ENCODE data around the gene MON1B.
"Not testable (repeated sequence)": the region's sequence is repeated elsewhere in the genome, so short reads cannot be mapped to it uniquely, and the experiment has no call there.

Gene MON1B

DNA sequence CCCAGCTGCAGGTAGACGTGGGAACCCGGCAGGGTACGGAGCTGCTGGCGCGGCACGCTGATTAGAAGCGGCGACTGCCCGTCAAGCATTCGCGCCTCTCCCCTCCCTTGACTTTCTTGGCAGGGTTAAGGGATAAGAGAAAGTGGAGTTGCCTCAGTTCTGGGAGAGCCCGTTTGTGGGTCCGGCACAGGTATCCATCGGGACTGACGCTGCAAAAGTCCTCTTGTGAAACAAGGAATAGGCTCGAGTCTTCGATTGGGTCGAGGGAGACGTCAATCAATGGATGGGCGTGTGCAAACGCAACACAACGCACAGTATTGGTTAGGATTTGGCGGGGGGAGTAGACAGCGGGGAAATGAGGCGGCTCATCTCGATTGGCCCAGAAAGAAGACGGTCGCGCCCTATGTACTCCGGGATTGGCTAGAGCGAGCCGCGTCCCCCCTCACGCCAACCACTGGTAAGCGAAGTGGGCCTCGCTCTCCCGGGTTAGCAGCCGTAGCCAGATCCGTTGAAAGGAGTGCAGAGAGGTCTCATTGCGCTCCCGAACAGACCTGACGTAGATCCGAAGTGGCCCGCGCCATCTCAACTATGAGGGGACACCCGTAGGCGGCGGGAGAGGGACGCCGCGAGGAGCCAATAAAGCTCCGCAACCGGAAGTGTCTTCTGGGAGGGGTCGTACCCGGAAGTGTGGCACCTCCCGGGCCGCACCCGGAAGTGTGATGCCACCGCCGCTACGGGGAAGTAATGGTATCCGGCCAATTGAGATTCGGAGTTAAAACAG is at the start of gene MON1B:
Gene MON1B (plus strand): TSS at position 713 of the 781 bp plus-strand sequence. CDS start 296 bp downstream, outside the sequence.
- peak; percentile 86 for DNase-seq

DNA sequence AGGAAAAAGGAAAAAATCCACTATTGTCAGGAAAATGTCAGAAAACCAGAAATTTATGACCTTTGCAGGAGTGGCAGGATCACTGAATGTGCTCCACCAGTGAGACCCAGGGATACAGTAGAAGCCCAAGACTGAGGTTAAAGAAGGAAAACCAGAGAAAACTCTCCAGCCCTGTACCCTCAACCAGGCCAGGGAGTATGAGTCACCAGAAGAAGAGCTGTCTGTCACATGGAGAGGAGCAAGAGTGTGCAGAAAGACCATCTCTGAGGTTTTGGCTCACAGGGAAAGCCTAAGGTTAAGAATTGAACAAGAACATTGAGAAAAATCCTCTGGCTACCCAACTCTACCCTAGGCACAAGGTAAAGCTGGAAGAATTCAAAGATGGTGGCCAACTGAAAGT is 47.6 kb upstream of the MON1B start:
- no peak for DNase-seq

DNA sequence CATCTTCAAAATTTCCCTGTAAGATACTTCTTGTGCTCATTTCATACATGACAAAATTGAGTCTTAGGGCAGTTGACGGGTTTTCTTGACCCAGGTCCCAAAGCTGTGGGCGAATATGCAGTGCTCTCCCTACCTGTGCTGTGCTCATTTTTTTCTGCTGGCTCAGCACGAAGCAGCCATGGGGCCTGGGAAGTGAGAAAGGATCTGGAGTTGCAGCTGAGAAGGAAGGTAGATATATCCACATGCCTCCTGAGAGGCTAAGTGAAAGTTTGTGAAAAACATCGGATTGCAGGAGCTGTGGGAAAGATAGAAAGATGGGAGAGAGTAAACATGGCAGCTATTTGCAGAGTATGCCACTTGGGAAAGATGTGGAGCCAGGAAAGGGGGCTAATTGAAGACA is 42.9 kb upstream of the MON1B start:
- no peak for DNase-seq

DNA sequence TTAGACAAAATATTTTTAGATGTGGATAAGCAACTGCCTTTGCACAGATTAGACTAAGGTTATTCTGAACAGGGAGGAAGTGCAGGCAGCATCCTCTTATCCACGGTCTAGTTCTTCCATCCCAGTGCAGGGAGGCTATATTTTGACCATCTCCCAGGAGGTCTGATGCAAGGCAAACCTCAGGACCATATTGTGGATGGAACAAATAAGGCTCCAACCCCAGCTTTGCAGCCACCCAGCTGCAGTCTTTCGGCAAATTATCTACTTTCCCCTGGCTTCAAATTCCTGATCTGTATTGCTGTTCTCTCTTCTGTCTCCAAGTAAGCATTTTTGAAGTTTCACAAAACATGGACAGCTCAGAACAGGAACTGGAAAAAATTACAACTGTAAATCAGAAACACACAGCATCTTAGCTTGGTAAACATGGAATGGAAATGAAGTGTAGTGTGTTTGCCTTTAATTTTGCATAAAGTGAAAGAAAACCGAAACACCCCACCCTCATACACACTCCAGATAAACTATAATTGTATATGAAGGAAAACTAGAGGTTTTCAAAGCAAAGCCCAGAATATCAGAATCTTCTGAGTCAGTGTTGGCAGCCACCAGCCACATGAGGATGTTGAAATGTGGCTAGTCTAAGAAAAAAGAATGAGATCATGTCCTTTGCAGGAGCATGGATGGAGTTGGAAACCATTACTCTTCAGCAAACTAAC is 33.5 kb upstream of the MON1B start:
- DNase-seq, result no peak

DNA sequence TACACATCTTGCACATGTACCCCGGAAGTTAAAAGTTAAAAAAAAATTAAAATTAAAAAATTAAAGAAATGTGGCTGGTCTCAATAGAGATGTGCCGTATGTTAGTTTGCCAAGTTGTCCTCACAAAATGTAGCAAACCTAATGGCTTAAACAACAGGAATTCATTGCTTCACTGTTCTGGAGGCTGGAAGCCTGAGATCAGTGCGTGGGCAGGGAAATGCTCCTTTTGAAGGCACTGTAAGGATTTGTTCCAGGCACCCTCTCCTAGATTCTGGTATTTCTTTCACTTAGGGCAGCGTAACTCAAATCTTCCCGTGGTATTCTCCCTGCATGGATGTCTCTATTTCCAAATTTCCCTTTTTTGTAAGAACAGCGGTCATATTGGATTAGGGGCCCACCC is 32.7 kb upstream of the MON1B start:
- DNase-seq, result no peak

DNA sequence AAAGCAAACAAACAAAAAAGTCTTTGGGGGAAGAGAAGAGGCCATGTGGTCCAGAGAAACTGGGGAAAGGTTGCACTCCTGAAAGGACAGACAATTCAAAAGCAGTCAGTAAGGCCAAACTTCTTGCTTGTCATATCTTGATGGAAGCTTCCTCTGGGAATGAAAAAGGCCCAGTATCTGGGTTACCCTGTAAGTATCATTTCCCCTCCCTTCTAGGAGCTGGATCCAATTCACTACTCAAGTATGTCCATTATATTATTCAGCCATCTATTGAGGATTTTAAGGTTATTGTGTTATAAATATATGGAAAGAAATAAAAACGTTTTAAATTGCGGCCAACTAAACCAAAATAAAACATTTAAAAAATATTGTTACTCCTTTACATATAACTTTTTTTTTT is 26.0 kb upstream of the MON1B start:
- no peak for DNase-seq

DNA sequence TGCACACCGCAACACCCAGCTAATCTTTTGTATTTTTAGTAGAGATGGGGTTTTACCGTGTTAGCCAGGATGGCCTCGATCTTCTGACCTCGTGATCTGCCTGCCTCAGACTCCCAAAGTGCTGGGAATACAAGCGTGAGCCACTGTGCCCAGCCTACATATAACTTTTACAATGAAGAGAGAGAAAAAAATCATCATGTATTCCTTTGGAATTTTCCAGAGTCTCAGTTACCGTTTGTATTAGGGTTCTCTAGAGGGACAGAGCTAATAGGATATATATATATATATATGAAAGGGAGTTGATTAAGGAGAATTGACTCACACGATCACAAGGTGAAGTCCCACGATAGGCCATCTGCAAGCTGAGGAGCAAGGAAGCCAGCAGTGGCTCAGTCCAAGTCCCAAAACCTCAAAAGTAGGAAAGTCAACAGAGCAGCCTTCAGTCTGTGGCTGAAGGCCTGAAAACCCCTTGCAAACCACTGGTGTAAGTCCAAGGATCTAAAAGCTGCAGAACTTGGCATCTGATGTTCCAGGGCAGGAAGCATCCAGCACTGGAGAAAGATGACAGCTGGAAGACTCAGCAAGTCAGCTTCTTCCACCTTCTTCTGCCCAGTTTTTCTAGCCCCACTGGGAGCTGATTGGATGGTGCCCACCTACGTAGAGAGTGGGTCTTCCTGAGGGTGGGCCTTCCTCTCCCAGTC is 25.3 kb upstream of the MON1B start:
- not testable (repeated sequence) for DNase-seq

DNA sequence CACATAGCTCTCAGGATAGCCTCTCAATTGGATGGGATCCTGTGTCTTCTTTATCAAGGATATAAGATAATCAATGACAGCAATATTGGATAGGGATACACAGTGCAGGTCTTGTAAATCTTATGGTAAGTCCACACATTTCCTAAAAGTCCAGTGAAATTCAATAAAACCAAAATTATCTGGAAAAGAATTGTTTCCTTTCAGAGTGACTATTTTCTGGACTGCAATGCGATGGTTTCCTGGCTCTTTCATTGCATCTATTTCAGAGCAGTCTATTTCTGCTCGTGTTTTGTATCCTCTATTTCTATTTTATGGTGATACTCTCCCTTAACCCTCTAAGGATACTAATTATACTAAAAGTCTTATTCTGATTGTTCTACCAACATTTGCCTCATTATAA is 24.3 kb upstream of the MON1B start:
- no peak for DNase-seq

DNA sequence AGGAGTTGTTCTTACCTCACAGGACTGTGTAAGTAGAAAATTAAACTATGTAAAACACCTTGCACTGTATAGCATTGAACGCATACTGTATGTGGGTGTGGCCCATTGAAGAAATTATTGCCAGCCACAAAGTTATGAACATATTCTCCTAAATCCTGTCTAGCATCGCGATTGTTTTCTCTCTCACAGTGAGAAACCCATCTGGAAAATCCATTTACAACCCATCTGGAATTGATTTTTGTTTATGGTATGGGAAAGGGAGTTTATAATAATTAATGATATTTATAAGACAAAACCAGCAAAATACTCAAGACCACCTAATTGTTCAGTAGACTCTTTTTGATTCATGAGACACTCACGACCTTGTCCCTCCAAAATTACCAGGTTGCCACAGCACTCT is 22.1 kb upstream of the MON1B start:
- no peak for DNase-seq

DNA sequence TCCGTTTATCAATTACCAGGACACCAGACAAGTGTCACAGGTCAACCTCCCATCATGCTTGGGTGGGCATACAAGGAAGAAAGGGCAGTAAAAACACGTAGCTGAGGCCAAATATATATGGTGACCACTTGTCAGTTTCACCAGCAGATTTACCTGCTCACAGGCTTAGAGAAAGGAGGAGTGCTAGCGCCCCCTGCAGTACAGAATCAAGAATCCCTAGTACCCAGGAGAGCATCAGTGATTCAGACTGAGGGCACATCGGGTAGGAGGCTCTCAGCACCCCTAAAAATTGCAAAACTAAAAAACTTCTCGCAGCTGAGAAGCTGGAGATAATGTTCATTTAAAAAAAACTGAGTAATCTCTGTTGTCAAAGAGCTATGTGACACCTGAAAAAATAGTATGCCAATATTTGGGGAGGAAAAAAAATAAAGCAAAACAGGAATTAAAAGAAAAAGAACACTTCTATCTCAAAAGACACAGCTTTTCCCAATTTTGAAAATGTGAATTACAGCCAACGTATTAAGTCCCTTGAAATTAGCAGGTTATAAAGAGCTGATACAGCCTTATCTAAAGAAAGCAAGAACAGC is 21.2 kb upstream of the MON1B start:
- DNase-seq, result no peak

DNA sequence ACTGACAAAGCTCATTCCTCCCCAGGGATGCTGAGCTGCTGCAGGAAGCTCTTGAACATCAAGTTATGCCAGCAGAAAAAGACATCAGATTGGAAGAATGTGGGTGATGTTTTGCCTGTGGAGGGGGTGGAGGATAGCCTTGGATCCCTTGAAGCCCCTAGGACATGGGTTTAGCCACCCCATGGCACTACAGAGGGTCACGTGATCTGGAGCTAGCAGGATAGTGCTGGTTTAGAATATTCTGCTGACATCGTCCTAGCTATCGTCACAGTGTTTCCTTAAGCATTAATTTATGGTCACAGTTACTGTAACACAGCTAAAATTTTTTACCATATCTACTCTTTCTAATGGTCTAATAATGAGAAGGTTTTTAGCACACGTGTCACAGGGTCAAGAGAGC is 20.2 kb upstream of the MON1B start:
- DNase-seq, result no peak

DNA sequence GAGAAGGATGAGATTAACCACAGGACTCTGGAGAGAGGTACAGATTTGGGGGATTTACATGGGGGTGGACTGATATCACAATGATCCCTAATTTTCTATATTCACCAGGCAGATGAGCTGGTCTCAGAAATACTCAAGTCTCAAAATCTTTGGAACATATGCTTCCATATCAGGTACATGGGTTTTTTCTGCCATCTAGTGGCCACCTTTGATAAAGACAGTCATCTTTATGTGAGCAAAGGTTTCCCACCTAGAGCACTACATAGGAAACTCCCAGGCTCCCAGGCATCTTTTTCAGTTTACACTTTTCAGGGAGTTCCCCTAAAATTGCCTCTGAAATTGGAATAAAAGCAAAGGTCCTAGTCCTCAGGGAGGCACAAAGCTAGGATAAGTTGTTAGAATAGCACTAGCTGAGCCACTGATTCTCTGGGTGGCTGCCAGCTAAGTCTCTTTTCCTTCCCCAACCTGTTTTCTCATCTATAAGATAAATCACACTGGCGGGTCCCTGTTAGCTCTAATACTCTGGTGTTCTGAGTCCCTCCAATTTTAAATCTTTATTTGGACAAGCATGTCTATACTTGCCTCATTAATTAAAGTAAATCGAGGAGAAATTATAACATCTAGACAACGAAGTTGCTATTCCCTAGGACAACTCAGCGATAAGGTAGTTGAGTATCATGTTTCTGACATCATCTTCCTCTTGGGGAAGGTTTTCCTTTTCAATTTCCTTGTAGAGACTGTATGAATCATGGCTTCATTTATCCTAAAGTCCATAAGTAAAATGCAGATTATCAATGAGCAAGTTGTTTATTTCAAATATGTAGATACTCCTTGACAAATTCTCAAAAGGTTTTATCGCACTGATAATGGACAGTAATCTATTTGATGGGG is 19.0 kb upstream of the MON1B start:
- DNase-seq, result peak; percentile 1

DNA sequence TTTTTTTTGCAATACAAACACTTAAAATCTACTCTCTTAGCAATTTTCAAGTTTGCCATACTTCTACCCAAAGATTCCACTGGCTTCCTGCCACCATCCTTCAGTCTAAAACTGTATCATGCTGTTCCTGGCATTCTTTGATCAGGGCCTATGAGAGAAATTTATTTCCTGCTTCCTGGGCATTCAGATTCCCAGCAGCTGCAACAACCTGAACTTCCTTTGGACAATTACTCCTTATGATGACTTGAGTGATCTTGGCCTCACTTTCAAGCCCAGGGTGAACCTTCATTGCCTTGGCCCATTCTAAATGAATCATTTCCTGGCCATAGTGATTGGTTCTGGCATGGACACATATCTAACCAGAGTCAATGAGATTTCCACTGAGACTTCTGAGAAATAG is 18.0 kb upstream of the MON1B start:
- no peak for DNase-seq

DNA sequence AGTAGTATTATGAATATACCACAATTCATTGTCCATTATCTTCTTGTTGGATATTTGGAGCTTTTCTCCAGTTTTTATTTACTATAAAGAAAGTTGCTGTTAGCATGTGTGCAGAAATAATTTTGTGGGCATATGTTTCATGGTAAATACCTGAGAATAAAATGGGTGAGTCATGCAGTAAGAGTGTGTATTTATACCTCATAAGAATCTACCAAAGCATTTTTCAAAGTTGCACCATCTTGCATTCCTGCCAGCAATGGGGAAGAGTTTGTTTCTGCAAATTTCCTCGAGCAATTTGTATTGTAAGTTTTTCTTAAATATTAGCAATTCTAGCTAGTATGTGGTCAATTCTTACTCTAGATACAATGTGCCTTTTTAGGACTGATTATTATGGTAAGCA is 7.9 kb upstream of the MON1B start:
- no peak for DNase-seq

DNA sequence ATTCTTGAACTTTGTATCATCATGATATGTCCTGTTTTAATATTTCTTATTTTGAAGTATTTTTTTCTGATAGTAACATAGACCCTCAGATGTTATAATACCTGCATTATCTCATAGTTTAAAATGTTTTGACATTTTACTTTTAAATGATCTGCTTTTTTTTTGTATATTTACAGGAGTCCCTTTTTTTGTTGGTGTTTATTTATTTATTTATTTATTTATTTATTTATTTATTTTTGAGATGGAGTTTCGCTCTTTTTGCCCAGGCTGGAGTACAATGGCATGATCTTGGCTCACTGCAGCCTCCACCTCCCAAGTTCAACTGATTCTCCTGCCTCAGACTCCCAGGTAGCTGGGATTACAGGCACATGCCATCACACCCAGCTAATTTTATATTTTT is 4.7 kb upstream of the MON1B start:
- not testable (repeated sequence) for DNase-seq

DNA sequence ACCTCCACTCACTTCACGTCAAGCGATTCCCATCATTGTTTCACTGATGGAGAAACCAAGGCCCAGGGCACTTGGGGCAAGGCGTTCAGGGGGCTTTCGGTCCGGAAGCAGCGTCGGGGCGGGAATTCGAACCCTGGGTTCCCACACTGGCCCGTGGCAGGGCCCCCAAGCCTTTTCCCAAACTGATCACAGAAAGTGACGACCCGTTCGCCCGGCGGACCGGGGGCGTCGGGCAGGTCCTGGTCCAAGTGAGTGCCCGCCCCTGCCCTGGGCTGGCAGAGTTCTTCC is 856 bp upstream of the MON1B start:
- DNase-seq, result no peak

DNA sequence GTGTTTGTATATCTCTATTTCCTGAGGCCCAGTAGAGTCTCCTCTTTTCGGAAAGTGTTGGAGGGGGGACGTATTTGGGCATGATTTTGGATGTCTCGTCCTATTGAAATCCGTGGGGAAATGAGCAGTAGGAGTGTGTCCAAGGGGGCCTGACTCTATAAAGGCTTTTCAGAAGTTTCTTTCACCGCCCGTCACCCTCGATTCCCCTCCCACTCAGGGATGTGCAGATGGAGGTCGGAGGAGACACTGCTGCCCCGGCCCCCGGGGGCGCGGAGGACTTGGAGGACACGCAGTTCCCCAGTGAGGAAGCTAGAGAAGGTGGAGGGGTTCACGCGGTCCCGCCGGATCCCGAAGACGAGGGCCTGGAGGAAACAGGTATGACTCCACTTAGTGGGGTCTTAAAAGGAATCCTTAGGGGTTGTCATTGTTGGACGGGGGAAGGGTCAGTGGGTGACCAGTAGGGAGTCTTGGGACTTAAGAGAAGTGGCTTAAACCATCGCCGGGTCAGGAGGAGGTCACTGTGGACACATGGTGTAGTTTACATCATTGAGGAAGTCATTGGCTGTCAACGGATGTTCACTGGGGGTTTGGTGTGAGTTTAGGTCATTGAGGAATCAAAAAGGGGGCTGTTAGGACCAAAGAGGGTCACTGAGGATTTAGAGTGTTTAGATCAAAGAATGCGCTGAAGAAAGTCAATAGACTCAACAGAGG is 424 bp downstream of the MON1B start:
- DNase-seq, result no peak

DNA sequence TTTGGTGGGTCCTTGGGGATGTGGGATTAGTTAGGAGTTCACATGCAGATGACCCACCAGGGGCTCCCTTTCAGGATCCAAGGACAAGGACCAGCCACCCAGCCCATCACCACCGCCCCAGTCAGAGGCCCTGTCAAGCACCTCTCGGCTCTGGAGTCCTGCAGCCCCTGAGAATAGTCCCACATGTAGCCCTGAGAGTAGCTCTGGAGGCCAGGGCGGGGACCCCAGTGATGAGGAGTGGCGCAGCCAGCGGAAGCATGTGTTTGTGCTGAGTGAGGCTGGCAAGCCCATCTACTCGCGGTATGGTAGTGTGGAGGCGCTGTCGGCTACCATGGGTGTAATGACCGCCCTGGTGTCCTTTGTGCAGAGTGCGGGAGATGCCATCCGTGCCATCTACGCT is 2.4 kb downstream of the MON1B start:
- no peak for DNase-seq

DNA sequence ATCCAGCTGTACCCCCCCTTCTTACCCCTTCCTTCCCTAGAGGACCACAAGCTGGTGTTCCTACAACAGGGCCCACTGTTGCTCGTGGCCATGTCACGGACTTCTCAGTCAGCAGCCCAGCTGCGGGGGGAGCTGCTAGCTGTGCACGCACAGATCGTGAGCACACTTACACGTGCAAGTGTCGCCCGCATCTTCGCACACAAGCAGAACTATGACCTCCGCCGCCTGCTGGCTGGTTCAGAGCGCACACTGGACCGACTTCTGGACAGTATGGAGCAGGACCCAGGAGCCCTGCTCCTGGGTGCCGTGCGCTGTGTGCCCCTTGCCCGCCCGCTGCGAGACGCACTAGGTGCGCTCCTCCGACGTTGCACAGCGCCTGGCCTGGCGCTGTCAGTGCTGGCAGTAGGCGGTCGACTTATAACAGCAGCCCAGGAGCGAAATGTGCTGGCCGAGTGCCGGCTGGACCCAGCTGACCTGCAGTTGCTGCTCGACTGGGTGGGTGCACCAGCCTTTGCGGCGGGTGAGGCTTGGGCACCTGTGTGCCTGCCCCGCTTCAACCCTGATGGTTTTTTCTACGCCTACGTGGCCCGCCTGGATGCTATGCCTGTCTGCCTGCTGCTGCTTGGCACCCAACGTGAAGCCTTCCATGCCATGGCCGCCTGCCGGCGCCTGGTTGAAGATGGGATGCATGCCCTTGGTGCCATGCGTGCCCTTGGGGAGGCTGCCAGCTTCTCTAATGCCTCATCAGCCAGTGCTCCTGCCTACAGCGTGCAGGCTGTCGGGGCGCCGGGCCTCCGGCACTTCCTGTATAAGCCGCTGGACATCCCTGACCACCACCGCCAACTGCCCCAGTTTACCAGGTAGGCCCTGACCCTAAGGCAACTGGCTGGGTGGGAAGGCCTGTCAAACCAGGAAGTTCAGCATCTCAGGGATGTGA is 3.6 kb downstream of the MON1B start:
- no peak for DNase-seq

DNA sequence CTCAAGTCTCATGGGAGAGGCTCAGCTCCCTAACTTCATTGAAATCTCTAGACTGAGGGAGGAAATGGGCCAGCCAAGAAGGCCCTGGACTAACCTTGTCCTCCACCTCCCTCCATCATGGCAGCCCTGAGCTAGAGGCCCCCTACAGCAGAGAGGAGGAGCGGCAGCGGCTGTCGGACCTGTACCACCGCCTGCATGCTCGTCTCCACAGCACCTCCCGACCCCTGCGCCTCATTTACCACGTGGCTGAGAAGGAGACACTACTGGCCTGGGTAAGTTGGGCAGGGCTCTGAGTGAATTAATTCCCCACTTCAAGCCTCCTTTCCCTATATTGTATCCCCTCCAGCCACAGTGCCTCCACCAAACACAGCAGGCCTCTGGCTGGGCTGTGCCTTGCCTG is 4.4 kb downstream of the MON1B start:
- DNase-seq, result no peak

DNA sequence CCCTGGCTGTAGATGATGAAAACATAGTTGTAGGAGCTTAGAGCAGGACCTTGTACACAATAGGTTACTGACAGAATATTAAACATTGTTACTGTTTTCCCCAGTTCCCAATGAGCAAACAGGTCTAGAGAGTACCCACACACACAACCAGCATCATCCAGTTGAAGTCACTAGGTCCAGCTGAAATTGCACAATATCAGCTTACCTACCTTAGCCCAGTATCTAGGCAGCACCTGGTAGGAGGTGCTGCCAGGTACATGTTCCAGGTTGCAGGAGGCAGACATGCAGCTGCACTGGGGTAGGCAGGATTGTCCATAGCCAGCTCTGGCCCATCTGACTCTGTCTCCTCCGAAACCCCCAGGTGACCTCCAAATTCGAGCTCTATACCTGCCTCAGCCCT is 6.8 kb downstream of the MON1B start:
- no peak for DNase-seq
